ENCODE data around the gene C2CD2.

- no peak for TF ChIP-seq TAF1 (IDR thresholded peaks at IDR 0.05; ENCODE audit: borderline replicate concordance, insufficient read depth, low read length)
- no peak for TF ChIP-seq REST (IDR thresholded peaks at IDR 0.05; ENCODE audit: insufficient read depth in 1 of 2, low read depth in 2 of 2, low read length in 2 of 2)
- no peak for TF ChIP-seq SIN3A (IDR thresholded peaks at IDR 0.05; ENCODE audit: borderline replicate concordance, insufficient read depth, low read length)
- TF ChIP-seq POLR2AphosphoS5 (IDR thresholded peaks at IDR 0.05; ENCODE audit: low read depth, low read length): no peak
- TF ChIP-seq FOXP2 (optimal IDR thresholded peaks at IDR 0.05; ENCODE audit: borderline replicate concordance, extremely low read depth, extremely low read length, insufficient read depth): no peak
Observed at GRCh38 chr21:41897047-41897669, 56.7 kb downstream of the C2CD2 start.

All from PFSK-1 (cell line).